ENCODE data around the gene SLC35F6. TPM values are rescaled to one million over a fixed set of nuclear protein-coding genes. Genes with fewer than 3 reads are reported as not detected.

The SLC35F6 gene
- total RNA-seq, 1 donor from 2014 or later, result 48.4 TPM

DNA sequence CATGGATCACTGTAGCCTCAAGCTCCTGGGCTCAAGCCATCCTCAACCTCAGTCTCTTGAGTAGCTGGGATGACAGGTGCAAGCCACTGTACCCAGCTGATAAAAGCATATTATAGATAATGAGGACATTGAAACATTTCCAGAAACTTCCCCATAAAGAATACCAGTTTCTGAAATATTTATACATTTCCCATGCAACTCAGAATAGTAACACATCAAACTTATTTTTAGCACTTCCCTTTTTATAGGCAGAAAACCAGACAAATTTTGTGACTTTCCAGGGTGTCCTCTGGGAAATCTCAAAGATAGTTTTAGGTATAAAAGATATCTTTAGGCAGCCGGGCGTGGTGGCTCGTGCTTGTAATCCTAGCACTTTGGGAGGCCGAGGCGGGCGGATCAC is 58.8 kb downstream of the SLC35F6 start:
- TF ChIP-seq, protein P1, sequence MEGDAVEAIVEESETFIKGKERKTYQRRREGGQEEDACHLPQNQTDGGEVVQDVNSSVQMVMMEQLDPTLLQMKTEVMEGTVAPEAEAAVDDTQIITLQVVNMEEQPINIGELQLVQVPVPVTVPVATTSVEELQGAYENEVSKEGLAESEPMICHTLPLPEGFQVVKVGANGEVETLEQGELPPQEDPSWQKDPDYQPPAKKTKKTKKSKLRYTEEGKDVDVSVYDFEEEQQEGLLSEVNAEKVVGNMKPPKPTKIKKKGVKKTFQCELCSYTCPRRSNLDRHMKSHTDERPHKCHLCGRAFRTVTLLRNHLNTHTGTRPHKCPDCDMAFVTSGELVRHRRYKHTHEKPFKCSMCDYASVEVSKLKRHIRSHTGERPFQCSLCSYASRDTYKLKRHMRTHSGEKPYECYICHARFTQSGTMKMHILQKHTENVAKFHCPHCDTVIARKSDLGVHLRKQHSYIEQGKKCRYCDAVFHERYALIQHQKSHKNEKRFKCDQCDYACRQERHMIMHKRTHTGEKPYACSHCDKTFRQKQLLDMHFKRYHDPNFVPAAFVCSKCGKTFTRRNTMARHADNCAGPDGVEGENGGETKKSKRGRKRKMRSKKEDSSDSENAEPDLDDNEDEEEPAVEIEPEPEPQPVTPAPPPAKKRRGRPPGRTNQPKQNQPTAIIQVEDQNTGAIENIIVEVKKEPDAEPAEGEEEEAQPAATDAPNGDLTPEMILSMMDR (IDR thresholded peaks at IDR 0.05), result no peak
- no peak overlapping the region for H3K4me3 Mint-ChIP-seq (ENCODE audit: unreplicated experiment)
- H3K27me3 Mint-ChIP-seq (ENCODE audit: low read depth), result peaks cover 39% of the 10 kb centered on the region
- no peak overlapping the region for H3K27ac Mint-ChIP-seq (ENCODE audit: unreplicated experiment)
- H3K4me1 Mint-ChIP-seq (ENCODE audit: low read depth), result no peaks in the 10 kb centered on the region
- no peaks in the 10 kb centered on the region for H3K36me3 Mint-ChIP-seq (ENCODE audit: low read depth)
- DNase-seq (ENCODE audit: low spot score), result no peak
- no peaks in the 10 kb centered on the region for H3K9me3 Mint-ChIP-seq (ENCODE audit: low read depth)

Other genes starting within 250 kb of the SLC35F6 start
- gene CIB4, start 122.9 kb upstream of the SLC35F6 start, total RNA-seq, result not detected in 3 replicates
- 0.77 to 2.9 TPM (median 2.8 TPM) in 3 replicates for gene KCNK3, start 71.6 kb upstream of the SLC35F6 start, total RNA-seq
- 2.6 to 6.2 TPM (median 4.6 TPM) in 3 replicates for gene CENPA, start 21.8 kb downstream of the SLC35F6 start, total RNA-seq
- gene DPYSL5, start 83.8 kb downstream of the SLC35F6 start, total RNA-seq, result 0.25 to 0.44 TPM (median 0.26 TPM) in 3 replicates
- gene MAPRE3, start 206.4 kb downstream of the SLC35F6 start, total RNA-seq, result 12.0 to 16.9 TPM (median 12.3 TPM) in 3 replicates